Activated T-cell treated with anti-CD3 and anti-CD28 coated beads, Interleukin-2, amount 50 U/mL, for 1 hour (primary cell): ENCODE measurements around the gene ATP8B2.

Experiments
- DNase-seq: peaks from one replicate; pipeline ENCODE4 v3.0.0-alpha.2; 2020

The ATP8B2 gene

DNA sequence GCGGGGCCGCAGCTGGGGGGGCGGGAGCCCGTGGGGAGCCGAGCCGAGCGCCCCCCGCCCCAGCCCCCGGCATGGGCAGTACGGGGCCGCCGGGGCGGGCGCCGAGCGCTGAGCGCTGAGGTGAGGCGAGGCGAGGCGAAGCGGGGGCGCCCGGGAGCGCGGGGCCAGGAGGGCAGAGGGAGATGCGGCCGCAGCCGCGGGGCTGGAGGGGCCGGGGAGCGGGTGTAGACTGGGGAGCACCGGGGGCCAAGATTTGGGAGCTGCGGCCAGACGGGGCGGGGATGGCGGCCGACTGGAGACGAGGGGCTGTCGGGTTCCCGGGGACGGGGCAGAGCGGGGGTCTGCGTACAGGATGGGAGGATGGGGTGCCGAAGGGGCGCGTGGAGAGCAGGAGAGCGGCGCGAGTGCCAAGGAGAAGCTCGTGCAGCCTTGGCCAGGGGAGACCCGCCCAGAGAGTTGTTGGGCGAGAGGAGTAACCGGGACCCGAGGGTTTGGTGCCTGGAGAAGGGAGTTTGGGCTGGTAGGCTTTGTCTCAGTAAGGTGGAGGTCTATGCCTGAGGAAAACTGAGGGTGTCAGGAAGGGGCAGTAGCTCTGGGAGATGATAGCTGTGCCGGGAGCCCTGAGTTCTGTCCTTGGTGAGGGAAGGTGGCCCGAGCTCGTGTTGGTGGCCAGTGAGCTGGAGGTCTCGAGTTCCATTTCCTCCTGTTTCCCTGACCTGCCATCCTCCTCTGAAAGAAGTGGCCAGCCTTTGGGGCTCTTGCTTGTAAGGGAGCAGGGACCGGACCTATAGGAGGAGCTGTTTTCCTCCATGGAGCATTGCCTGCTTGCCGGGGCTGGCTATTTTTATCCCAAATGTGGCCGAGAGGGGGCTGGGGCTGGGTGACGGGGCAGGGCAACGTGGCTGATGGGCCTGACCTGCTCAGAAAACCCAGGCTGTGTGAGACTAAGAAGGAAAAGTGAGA lies 539 bp downstream of the ATP8B2 start:
- peak; percentile 53 for DNase-seq

- DNase-seq = peak; percentile 36
Observed at GRCh38 chr1:154326546-154327465, 1.5 kb downstream of the ATP8B2 start.

DNA sequence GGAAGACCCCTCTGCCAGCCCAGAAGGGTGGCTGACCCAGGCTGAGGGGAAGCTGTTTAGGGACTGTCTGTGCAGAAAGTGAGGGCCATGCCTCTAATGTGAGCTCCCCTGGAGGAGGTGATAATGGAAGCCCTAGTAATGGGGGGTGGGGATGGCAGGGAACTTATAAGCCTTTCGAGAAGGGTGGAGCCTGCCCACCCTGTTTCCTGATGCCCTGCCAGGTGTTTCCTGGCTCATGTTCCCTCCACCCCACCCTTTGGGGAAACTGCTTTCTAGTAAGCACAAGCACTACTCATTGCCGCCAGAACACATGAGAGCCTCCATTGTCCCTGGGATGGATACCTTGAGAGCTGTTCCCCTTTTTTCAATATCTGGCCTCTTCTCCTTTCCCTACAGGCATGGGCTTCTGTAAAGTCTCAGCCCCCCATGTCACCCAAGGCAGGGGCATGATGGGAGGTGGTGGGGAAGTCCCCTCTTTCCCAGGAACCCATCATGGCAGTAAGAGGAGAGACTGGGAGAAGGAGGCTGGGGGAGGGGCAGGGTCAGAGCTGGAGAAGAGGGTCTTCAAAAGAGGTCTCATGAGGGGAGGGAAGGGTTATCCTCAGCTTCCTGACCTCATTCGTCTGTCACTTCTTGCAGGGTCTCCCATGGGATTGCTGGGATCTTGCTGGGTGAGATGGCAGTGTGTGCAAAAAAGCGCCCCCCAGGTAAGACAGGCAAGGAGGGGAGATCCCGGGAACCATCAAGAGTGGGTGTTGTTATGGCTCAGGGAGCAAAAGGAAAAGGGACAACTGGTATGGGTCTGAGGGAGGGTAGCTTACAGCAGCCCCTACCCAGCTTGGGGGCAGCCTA lies 2.4 kb downstream of the ATP8B2 start:
- DNase-seq = no peak

DNA sequence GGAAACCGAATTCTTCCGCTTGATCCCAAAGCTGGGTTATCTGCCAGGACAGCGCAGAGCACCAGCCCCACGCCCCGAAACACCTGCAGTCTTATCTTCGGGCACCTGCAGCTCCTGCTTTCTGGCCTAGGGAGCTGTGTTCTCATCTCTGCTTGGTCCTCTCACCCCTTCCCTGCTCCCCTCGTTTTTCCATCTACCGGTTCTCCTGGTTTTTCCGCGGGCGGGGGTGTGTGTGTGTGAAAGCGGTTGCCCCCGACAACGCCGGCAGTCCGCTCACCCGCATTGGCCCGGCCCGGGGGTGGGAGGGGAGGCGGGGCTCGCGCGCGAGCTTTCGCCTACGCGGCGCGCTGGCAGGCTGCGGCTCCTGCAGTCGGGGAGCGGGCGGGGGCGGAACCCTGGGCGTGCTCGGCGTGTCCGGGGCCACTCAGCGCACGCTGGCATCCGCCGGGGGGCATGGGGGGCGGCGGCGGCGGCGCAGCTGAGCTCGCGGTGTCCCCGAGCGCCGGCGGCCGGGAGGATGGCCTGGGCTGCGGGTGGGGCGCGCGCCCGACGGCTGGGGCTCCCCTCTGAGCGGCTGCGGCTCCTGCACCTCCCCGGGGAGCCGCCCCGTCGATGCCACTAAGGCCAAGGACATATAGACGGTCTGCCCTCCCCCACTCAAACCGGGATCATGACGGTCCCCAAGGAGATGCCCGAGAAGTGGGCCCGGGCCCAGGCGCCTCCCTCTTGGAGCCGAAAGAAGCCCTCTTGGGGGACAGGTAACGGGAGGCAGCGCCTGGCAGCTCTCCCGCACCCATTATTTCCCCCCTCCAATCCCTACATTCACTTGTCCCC lies 3.2 kb downstream of the ATP8B2 start:
- peak; percentile 88 for DNase-seq

DNA sequence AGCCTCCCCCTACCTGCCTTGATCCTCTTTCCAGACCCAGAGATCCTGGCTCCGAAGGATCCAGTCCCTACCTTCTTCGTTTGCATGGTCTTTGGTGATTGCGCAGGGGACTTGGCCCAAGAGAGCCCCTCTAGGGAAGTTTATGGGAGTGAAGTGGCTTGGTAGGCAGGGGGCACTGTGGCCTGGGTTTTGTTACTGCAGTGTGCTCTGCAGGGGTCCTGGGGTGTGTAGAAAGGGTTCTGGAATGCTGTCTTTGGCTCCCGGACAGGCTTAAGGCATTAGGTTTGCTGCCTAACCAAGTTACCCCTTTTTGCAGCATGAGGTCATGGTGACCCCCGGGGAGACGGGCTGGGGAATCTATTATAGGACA lies 3.8 kb downstream of the ATP8B2 start:
- no peak for DNase-seq

GRCh38 chr1:154329551-154330131 lies 4.3 kb downstream of the ATP8B2 start:
- no peak for DNase-seq

DNA sequence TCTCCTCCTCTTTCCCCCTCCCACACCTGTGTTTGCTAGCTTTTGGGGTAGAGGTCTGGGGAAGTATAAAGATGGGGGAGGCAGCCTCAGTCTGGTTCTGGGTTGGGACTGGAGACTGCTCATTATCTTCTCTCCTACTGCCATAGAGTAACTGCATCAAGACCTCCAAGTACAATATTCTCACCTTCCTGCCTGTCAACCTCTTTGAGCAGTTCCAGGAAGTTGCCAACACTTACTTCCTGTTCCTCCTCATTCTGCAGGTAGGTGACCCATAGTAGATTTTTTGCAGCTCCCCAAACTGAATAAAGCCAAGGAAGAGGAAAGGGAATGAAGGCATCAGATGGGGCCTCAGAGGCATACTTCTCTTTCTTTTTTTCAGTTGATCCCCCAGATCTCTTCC lies 5.3 kb downstream of the ATP8B2 start:
- no peak for DNase-seq

- DNase-seq = no peak
Observed at GRCh38 chr1:154334079-154335024, 9.0 kb downstream of the ATP8B2 start.

DNA sequence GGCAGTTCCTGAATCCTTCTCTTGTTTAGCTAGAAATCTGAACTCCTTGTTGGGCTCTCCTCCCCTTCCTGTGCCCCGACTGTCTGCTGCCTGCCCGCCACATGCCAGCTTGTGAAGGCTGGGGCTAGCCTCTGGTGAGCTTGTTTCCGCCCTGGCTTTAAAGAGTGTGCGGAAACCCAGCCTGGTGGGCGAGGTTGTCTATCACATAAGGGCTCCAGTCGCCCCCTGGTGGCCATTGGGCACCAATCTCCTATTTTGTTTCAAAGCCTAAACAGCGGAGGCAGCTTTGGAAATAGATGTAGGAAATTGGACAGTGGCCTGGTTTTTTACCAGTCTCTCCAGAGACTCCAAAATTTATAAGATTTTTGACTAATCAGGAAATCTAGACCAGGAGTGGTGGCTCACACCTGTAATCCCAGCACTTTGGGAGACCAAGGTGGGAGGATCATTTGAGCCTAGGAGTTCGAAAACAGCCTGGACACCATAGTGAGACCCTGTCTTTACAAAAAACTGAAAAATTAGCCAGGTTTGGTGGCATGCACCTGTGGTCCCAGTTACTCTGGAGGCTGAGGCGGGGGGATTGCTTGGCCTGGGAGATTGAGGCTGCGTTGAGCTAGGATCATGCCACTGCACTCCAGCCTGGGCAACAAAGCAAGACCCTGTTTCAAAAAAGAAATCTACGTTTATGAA lies 9.8 kb downstream of the ATP8B2 start:
- peak; percentile 87 for DNase-seq

GRCh38 chr1:154337253-154337894 lies 12.0 kb downstream of the ATP8B2 start:
- no peak for DNase-seq

GRCh38 chr1:154338875-154339274 lies 13.6 kb downstream of the ATP8B2 start:
- no peak for DNase-seq

GRCh38 chr1:154341366-154341765 lies 16.0 kb downstream of the ATP8B2 start:
- peak; percentile 13 for DNase-seq

GRCh38 chr1:154342132-154342531 lies 16.8 kb downstream of the ATP8B2 start:
- peak; percentile 28 for DNase-seq

- peak; percentile 75 for DNase-seq
Observed at GRCh38 chr1:154342836-154343472, 17.6 kb downstream of the ATP8B2 start.

GRCh38 chr1:154344977-154345837 lies 19.9 kb downstream of the ATP8B2 start:
- peak; percentile 81 for DNase-seq

GRCh38 chr1:154346276-154346917 lies 21.1 kb downstream of the ATP8B2 start:
- no peak for DNase-seq

DNA sequence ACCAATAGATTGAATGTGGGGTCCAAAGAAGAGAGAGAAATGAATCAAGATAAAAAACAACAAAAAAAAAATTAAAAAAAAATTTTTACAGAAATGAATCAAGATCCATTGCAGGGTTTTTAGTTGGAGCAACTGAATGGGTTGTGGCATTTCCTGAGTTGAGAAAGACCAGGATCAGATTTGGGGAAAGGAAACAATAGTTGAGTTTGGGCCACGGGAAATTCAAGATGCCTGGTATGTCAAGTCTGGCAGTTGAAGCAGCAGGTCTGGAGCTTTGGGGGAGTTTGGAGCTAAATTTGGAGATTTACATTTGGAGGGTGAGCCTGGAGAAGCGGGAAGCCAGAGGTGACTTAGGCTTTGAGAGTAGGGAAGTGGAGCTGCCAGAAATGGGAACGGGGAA lies 22.6 kb downstream of the ATP8B2 start:
- no peak for DNase-seq
